Activated T-cell treated with anti-CD3 and anti-CD28 coated beads, Interleukin-2, amount 50 U/mL, for 72 hours (primary cell): ENCODE results near the gene KDM3A. TPM values are rescaled to one million over a fixed set of nuclear protein-coding genes. Genes with fewer than 3 reads are reported as not detected.

Source experiments
- ATAC-seq, 2 donors: fragments of 150-1000 bp; cut with Tn5 transposase; replicated peaks in 1 of 2; 2 replicates each; pipeline ENCODE4 v1.10.0; 2021; ENCODE audit warnings: moderate library complexity in 2 of 2, mild to moderate bottlenecking in 1 of 2
- DNase-seq, 2 donors: peaks; one replicate each; pipeline ENCODE4 v3.0.0; 2021 to 2022; ENCODE audit warnings: mixed read lengths in 1 of 2
- H3K27ac Mint-ChIP-seq: one replicate; pipeline ENCODE4 v1.8.0; 2022; ENCODE audit warnings: mild to moderate bottlenecking, moderate library complexity, mixed read lengths
- H3K27me3 Mint-ChIP-seq: one replicate; pipeline ENCODE4 v1.8.0; 2022; ENCODE audit warnings: low read depth, mixed read lengths
- H3K36me3 Mint-ChIP-seq, 2 donors: one replicate each; pipeline ENCODE4 v1.8.0; 2022; ENCODE audit warnings: mixed read lengths in 2 of 2, mild to moderate bottlenecking in 1 of 2; ENCODE audit not compliant: insufficient read depth in 2 of 2
- H3K4me1 Mint-ChIP-seq: one replicate; pipeline ENCODE4 v1.8.0; 2022; ENCODE audit warnings: low read depth, mixed read lengths
- H3K4me3 Mint-ChIP-seq, 2 donors: one replicate each; pipeline ENCODE4 v1.8.0; 2022; ENCODE audit warnings: mild to moderate bottlenecking in 2 of 2, mixed read lengths in 2 of 2, moderate library complexity in 2 of 2
- H3K9me3 Mint-ChIP-seq, 2 donors: one replicate each; pipeline ENCODE4 v1.8.0; 2022; ENCODE audit warnings: mixed read lengths in 2 of 2
- total RNA-seq, 2 donors: library from RNA; stranded (reverse); gene quantifications; one replicate each; pipeline ENCODE4 v1.2.3, GENCODE V29; 2022

KDM3A gene
- total RNA-seq, 2 donors from 2014 or later: 61.2 to 66.8 TPM

GRCh38 chr2:86520153-86520552 is 79.0 kb downstream of the KDM3A start:
- Mint-ChIP-seq H3K27ac (no peak overlapping the region), H3K4me1 (no peaks in the 10 kb centered on the region)
- no peak for ATAC-seq

DNA sequence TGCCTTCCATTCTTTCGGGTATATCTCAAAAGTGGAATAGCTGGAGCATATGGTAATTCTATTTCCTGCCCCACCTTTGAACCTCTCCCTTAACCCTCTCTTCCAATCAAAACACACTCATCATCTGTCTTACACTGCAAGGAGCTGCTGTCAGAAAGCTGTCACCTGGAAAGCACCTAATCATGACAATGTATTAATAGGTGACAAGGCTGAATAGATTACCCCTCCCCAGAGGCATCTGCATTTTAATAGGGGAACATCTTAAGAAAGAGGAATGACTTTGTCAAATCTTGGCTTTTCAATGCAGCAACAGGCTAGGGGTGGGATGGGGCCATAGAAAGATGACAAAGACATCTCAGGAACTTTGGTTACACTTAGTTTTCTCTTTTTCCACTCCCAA is 80.8 kb downstream of the KDM3A start:
- peaks cover 2 to 8% of the 10 kb centered on the region in 2 donors for H3K9me3 Mint-ChIP-seq
- H3K4me3 Mint-ChIP-seq: no peak overlapping the region
- ATAC-seq (no peak), DNase-seq (no peak)
- H3K27me3 Mint-ChIP-seq: no peaks in the 10 kb centered on the region
- H3K36me3 Mint-ChIP-seq: peaks cover 2 to 9% of the 10 kb centered on the region in 2 donors
- no peaks in the 10 kb centered on the region for H3K4me1 Mint-ChIP-seq
- H3K27ac Mint-ChIP-seq: no peak overlapping the region

More at GRCh38 chr2:86520153-86520552, 79.0 kb downstream of the KDM3A start:
- Mint-ChIP-seq H3K36me3 (peaks cover 0 to 9% of the 10 kb centered on the region in 2 donors), H3K27me3 (no peaks in the 10 kb centered on the region), H3K9me3 (peaks cover 2 to 8% of the 10 kb centered on the region in 2 donors), H3K4me3 (no peak overlapping the region)
- no peak for DNase-seq

GRCh38 chr2:86522711-86523110 is 81.5 kb downstream of the KDM3A start:
- no peak overlapping the region for H3K27ac Mint-ChIP-seq
- peaks cover 2 to 8% of the 10 kb centered on the region in 2 donors for H3K9me3 Mint-ChIP-seq
- ATAC-seq: no peak
- H3K4me1 Mint-ChIP-seq: no peaks in the 10 kb centered on the region
- no peaks in the 10 kb centered on the region for H3K27me3 Mint-ChIP-seq
- H3K4me3 Mint-ChIP-seq: no peak overlapping the region
- H3K36me3 Mint-ChIP-seq: peaks cover 2 to 9% of the 10 kb centered on the region in 2 donors
- DNase-seq: no peak

GRCh38 chr2:86523491-86523890 is 82.3 kb downstream of the KDM3A start:
- no peak for ATAC-seq
- DNase-seq: no peak
- Mint-ChIP-seq H3K9me3 (peaks cover 2 to 8% of the 10 kb centered on the region in 2 donors), H3K36me3 (peaks cover 8 to 9% of the 10 kb centered on the region in 2 donors), H3K4me1 (no peaks in the 10 kb centered on the region), H3K27me3 (no peaks in the 10 kb centered on the region), H3K4me3 (no peak overlapping the region), H3K27ac (no peak overlapping the region)

GRCh38 chr2:86525421-86526340 is 84.5 kb downstream of the KDM3A start:
- H3K27me3 Mint-ChIP-seq: no peaks in the 10 kb centered on the region
- no peak overlapping the region for H3K27ac Mint-ChIP-seq
- peaks cover 5% of the 10 kb centered on the region for H3K4me1 Mint-ChIP-seq
- ATAC-seq (no peak), DNase-seq (no peak)
- H3K36me3 Mint-ChIP-seq: peaks cover 1 to 8% of the 10 kb centered on the region in 2 donors
- H3K9me3 Mint-ChIP-seq: peaks cover 0 to 1% of the 10 kb centered on the region in 2 donors
- H3K4me3 Mint-ChIP-seq: no peak overlapping the region

GRCh38 chr2:86533589-86533988 is 92.4 kb downstream of the KDM3A start:
- no peak for DNase-seq
- peaks cover 15 to 29% of the 10 kb centered on the region in 2 donors for H3K36me3 Mint-ChIP-seq
- ATAC-seq: no peak
- peaks cover 23% of the 10 kb centered on the region for H3K4me1 Mint-ChIP-seq
- H3K9me3 Mint-ChIP-seq: peaks cover 12% of the 10 kb centered on the region in 2 donors
- H3K4me3 Mint-ChIP-seq: no peak overlapping the region
- H3K27ac Mint-ChIP-seq: no peak overlapping the region
- no peaks in the 10 kb centered on the region for H3K27me3 Mint-ChIP-seq

GRCh38 chr2:86541334-86541733 is 100.2 kb downstream of the KDM3A start:
- H3K4me3 Mint-ChIP-seq: no peak overlapping the region
- no peak for DNase-seq
- H3K4me1 Mint-ChIP-seq: peaks cover 10% of the 10 kb centered on the region
- H3K27me3 Mint-ChIP-seq: no peaks in the 10 kb centered on the region
- peak overlapping the region; percentile 3 for H3K27ac Mint-ChIP-seq
- H3K36me3 Mint-ChIP-seq: peaks cover 13 to 24% of the 10 kb centered on the region in 2 donors
- peaks cover 3% of the 10 kb centered on the region in 2 donors for H3K9me3 Mint-ChIP-seq
- no peak for ATAC-seq

Other genes with a start within 250 kb of the KDM3A start
- 100 to 1,000 TPM; 125 to 138 TPM for gene IMMT, start 245.9 kb upstream of the KDM3A start, total RNA-seq
- gene MRPL35, start 241.9 kb upstream of the KDM3A start, total RNA-seq: 10 to 100 TPM; 53.6 to 73.0 TPM
- gene REEP1, start 103.7 kb upstream of the KDM3A start, total RNA-seq: under 1 TPM; 0.38 to 0.63 TPM
- 10 to 100 TPM; 59.6 to 60.2 TPM for gene CHMP3, start 122.1 kb downstream of the KDM3A start, total RNA-seq
- 10 to 100 TPM; 17.4 to 24.8 TPM for gene RNF103, start 182.5 kb downstream of the KDM3A start, total RNA-seq